Vagina (tissue), 2 donors: Measurements from ENCODE around the gene AGAP3.

Experiments
- POLR2A ChIP-seq, 2 donors: fragments of 450-650 bp; IDR thresholded peaks; one replicate each; pipeline ENCODE4 v1.6.1; 2017; ENCODE audit warnings: antibody characterized with exemption in 2 of 2, mild to moderate bottlenecking in 2 of 2, moderate library complexity in 2 of 2
- TF ChIP-seq, protein P1 (sequence below), 3 experiments: fragments of 450-650 bp in 2 of 3; fragments of 200-600 bp in 1 of 3; sonication (generic) in 1 of 3; IDR thresholded peaks; one replicate each; pipeline ENCODE4 v1.5.1; 2017 to 2019; ENCODE audit warnings: antibody characterized with exemption in 3 of 3, mild to moderate bottlenecking in 2 of 3, moderate library complexity in 2 of 3

GRCh38 chr7:151064454-151064853 is 21.8 kb upstream of the AGAP3 start:
- TF ChIP-seq, protein P1, sequence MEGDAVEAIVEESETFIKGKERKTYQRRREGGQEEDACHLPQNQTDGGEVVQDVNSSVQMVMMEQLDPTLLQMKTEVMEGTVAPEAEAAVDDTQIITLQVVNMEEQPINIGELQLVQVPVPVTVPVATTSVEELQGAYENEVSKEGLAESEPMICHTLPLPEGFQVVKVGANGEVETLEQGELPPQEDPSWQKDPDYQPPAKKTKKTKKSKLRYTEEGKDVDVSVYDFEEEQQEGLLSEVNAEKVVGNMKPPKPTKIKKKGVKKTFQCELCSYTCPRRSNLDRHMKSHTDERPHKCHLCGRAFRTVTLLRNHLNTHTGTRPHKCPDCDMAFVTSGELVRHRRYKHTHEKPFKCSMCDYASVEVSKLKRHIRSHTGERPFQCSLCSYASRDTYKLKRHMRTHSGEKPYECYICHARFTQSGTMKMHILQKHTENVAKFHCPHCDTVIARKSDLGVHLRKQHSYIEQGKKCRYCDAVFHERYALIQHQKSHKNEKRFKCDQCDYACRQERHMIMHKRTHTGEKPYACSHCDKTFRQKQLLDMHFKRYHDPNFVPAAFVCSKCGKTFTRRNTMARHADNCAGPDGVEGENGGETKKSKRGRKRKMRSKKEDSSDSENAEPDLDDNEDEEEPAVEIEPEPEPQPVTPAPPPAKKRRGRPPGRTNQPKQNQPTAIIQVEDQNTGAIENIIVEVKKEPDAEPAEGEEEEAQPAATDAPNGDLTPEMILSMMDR (IDR thresholded peaks at IDR 0.05) = no peak
- TF ChIP-seq POLR2A (IDR thresholded peaks at IDR 0.05) = no peak
